Pulmonary artery endothelial cell (primary cell): ENCODE measurements around the gene CEP20. TPM values are rescaled to one million over a fixed set of nuclear protein-coding genes. Genes with fewer than 3 reads are reported as not detected.
"Not testable (repeated sequence)": the region's sequence is repeated elsewhere in the genome, so short reads cannot be mapped to it uniquely, and the experiment has no call there.

Experiments used
- DNase-seq: peaks from one replicate; pipeline ENCODE4 v3.0.0-alpha.2; 2011; ENCODE audit warnings: low read depth, low spot score
- total RNA-seq: library from RNA; depleted of rRNA; stranded (reverse); fragments of >200 nt; gene quantifications from 2 replicates; pipeline ENCODE4 v1.2.3, GENCODE V29; 2014

Gene CEP20
- total RNA-seq, 1 donor from 2014 or later = 27.5 TPM

DNA sequence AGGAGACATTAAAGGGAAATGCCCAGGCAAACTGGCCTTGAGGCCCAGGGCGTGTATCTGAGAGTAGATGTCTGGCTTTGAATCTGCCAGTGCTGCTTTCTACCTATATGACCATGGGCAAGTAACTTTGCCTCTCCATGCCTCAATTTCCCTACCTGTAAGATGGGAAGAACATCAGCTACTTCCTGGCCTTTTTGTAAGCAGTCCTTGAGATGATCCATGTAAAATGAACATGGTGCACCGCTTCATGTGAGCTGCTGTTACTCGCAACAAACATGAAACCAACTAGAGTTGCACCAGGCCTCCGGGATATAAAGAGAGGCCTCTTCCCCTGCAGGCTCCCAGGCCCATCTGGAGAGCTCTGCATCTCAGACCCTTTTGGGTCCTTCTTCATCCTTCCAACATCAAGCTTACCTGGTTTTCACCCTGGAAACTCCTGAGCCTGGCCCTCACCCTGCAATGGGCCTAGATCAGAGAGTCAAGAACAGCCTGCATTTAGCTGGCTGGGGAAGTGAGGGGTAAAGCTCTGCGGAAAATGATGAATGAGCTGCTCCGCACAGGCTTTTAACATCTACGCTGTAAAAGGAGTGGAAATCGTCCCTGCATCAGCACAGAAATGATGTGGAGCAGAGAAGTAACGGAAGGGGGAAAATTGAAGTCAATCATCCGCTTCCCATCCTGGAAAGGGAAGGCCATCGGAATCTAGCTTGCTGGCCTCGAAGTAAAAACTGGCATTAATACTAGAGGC lies 29.3 kb downstream of the CEP20 start:
- no peak for DNase-seq

DNA sequence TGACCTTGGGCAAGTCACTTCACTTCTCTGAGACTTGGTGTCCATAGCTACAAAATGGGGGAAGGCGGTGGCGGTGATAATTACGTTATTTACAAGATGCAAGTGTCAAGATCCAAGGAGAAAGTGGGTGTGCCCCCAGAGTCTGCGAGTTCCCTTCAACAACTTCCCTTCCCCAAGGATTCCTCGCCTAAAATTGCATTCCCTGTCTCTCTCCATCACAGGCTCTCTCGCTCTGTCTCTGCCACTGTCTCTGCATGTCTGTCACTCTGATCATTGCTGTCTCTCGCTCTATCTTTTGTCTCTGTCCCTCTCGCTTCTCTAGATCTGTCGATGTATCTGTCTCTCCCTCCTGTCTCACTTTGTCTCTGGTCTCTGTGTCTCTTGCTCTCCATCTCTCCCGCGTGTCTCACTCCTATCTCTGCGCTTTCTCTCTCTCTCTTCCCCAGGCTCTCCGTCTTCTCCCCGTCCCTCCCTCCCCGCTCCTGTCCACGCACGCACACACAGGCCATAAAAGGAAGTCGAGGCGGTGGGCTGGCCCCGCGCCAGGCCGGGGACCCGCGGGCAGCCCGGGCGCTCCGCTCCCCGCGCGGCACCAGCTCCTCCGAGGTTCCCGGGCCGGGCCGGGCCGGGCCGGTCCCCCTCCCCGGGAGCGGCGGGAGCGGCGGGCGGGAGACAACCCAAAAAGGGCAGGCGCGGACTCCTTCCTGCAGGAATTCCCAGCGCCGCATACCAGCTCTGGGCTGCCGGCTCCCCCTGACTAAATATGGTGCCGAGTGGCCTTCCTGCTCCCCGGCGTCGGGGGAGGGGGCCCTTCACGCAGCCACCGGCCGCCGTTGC lies 30.5 kb downstream of the CEP20 start:
- no peak for DNase-seq

DNA sequence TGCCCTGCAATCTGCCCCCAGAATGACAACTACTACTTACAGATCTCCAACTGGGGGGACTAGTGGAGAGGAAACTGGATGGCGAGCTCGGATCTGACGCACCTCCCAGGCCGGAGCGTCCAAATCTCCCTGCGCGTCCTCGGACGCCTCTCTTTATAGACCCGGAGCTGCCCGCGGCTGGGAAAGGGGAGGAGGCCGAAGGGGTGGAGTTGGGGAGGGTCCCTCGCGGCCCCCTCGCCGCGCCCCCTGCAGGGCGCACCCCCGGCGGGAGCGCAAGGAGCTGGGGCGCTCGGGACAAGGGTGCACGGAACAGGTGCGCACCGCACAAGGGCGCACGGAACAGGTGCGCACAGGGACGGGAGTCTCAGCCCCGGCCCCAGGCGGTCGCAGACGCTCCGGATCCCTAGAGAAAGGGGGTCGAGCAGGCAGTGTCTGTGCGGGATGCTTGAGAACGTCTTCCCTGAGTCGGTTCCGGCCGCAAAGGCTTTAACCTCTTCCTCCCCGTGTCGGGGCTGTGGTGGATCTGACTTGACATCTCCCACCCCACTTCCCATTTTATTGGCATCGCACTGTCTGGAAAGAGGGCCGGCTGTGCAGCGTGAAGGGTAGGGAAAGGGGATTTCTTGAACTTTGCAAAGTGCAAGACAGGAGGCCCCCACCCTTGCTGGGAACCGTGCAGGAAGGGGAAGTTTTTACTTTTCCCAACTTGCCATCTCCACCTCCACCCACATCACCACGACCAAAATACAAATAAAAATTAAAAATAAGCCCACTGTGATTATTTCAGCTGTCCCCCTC lies 31.3 kb downstream of the CEP20 start, which contains the start of gene MYH11:
TSS of gene MYH11 (minus strand) at position 128 of the 798 bp plus-strand sequence. CDS start 18,776 bp downstream, outside the sequence.
- no peak for DNase-seq

DNA sequence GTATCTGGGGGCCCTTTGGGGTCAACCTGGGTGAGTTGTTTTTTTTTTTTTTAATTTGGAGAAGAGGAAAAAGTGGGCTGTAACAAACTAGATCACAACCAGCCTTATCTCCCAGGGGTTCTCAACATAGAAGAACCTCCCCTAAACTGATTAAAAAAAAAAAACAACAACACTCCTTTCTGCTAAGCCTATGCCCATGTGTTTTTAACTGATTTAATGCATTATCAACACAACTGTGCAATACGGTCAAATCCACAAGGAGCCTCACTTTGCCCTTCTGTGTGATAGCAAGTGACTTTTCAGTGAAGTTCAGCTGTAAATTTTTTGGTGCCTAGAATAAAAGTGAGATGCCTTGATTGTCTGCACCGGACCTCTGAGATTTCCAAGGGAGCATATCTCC lies 32.2 kb downstream of the CEP20 start:
- DNase-seq = no peak

DNA sequence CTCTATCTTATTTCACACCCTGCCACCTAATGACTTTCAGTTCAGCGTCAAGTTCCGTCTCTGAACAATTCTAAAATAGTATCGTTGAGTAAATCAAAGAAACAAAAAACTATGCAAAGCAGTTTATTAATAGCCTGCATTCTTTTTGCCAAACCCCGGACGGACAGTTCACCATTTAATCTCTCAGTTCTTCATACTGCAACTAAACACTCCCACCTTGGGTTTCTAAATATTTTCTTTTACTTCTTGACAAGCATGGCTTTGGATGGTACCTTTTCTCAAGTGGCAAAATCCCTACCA lies 32.7 kb downstream of the CEP20 start:
- DNase-seq = no peak

DNA sequence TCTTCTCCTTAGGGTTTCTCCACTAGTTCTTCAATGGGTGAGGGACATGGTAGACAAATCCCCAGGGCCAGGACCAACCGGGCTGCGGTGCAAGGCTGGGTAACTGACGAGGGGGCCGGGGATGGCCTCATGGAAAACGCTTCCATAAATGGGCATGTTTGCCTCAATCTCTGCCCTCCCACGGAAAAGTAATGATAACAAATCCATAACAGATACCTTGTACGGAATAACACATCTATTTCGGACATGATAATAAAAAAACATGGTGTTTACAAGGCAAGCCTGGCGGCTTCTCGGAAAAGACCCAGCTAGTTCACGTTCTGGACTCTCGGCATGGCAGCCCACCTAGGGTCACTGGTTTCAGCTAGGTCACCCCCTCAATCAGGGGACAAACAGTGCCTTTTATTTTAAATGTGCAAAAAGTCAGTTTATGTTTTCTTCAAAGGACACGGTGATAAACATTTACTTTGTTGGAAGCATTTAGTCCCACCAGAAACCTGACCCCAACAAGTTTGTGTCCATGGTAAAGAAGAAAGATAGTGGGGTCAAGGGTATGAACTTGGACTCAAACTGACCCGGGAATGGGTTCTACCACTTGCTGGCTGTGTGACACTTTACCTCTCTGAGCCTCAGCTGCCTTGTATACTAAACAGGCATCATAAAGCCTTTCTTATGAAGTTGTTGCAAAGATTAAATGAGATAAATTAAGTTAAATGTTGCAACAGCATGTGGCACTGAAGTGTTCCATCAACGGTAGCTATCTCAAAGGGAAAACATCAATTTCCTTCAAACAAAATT lies 33.3 kb downstream of the CEP20 start:
- no peak for DNase-seq

DNA sequence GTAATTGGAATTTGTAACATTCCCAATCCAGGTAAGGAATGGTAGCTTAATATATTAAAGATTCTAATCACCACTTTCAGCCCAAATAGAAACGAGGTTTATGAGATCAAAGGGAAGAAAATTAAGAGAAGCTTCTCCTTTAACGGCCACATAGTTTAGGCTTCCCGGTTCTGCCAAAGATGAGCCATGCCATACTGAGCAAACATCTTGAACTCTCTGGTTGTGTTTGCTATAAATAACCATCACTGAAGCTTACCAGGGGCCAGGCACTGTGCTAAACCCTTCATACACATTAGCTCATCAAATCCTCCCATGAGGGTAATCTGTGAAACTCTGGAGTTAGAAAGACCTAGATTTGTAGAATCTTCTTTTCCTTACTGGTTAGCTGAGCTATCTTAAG lies 34.3 kb downstream of the CEP20 start:
- no peak for DNase-seq

DNA sequence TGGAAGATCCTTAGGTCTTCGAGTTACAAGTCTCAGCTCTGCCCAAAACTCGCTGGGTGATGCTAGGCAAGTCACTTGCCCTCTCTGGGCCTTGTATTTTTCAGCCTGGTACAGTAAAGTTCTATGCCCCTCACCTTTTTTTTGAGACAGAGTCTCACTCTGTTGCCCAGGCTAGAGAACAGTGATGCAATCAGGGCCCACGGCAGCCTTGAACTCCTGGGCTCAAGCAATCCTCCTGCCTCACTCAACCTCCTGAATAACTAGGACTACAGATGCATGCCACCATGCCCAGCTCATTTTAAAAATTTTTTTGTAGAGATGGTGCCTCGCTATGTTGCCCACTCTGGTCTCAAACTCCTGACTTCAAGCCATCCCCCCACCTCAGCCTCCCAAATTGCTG lies 35.4 kb downstream of the CEP20 start:
- DNase-seq = no peak

DNA sequence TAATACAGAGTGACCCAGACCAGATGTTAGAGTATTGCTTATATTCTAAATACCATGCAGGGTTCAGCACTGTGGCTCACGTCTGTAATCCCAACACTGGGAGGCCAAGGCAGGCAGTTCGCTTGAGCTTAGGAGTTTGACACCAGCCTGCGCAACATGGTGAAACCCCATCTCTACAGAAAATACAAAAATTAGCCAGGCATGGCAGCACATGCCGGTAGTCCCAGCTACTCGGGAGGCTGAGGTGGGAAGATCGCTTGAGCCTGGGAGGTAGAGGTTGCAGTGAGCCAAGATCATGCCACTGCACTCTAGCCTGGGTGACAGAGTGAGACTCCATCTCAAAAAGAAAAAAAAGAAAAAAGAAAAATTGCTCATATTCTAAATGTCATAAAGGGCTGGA lies 37.8 kb downstream of the CEP20 start:
- DNase-seq = not testable (repeated sequence)

DNA sequence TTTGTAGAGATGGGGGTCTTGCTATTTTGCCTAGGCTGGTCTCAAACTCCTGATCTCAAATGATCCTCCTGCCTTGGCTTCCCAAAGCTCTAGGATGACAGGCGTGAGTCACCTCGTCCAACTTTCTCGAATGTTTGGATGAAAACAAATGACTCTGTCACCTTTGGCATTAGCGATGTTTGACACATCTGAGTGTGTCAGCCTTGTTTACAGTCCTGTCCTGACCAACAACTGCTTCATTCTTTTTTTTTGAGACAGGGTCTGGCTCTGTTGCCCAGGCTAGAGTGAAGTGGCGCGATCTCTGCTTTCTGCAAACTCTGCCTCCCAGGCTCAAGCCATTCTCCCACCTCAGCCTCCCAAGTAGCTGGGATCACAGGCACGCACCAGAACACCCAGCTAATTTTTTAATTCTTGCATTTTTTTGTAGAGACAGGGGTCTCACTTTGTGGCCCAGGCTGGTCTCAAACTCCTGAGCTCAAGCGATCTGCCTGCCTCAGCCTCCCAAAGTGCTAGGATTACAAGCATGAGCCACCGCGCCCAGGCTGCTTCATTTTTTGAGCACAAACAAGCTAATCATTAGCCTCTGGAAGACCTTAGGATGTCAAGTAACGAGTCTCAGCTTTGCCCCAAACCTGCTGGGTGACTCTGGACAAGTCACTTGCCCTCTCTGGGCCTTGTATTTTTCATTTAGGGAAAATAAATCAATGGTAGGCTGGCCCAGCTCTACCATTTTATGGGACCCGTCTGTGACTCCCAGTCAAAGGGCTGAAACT lies 39.0 kb downstream of the CEP20 start:
- DNase-seq = no peak

DNA sequence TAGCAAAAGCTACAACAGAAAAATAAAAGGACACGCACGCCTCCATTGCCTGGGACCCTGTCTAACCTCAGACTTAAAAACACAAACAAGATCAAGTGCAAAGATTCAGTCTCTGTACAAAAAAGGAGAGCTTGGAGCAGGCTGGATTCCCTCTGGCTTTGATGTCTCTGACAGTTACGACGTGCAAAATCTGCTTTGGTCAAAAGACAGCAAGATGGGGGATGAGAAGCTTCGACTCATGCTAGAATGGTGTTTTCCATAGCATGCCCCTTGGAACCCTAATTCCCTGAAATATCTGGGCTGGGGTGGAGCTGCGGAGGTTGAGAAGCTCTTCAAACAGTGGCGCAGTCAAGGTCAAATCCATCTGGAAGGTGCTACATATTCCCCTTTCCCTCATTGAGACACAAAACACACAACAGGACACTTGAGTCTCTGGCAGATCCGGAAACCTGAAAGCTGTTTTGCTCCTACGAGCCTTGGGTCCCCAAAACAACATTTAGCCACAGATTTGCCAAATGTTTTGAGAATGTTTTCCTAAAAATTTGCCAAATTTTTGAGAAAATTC lies 40.7 kb downstream of the CEP20 start:
- DNase-seq = no peak

DNA sequence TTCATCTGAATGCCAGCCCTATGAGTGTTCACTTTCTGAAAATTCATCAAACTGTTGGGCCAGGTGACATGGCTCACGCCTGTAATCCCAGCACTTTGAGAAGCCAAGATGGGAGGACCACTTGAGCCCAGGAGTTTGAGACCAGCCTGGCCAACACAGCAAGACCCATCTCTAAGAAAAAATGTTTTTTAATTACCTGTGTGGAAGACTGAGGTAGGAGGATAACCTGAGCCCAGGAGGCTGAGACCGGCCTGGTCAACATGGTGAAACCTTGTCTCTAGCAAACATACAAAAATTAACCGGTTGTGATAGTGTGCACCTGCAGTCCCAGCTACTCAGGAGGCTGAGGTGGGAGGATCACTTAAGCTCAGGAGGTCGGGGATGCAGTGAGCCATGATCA lies 41.9 kb downstream of the CEP20 start:
- DNase-seq = no peak

DNA sequence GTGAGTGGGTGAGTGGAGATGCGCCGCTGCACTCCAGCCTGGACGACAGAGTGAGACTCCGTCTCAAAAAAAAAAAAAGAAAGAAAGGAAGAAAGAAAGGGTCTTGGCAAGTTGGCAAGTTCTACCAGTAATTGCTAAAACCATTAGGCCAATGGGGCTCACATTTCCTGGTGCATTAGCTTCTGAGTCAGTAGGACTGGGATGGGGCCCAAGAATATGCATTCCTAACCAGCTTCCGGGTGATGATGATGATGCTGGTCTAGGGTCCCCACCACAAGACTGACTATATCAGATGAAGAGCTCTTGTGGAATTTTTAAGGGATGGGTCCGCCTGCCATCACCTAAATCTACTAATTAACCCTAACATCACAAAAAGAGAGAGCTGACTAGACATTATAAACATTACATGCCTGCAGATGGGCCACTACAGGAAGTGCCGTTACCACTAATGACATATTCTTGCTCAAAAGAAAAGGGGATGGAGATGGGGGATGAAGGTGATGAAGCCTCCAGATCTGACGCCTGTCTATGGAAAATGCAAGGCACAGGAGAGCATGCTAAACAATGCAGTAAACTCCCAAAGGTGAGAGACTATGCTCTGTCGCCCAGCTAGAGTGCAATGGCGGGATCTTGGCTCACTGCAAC lies 44.6 kb downstream of the CEP20 start:
- no peak for DNase-seq

DNA sequence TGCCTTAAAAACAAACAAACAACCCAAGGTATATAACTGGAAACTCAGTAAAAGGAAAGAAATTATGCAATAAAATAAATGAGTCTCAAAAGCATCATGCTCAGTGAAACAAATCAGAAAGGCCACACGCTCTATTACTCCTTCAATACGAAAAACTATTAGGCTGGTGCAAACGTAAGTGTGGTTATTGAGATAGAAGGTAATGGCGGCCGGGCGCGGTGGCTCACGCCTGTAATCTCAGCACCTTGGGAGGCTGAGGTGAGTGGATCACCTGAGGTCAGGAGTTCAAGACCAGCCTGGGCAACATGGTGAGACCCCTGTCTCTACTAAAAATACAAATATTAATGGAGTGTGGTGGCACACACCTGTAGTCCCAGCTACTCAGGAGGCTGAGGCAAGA lies 49.2 kb downstream of the CEP20 start:
- DNase-seq = not testable (repeated sequence)

DNA sequence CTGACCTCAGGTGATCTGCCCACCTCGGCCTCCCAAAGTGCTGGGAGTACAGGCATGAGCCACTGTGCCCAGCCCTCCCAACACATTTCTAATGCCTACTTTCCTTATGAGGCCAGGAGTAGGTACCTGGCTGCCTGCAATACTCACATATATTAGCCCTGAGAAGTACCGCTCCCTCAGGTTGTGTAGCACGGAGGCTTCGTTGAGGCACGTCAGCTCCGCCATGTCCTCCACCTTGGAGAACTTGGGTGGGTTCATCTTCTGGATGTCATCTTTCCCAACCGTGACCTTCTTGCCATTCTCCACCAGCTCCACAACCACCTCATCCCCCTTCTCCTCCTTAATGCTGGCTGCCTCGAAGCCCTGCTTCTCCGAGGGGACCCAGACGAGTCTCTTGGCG lies 50.6 kb downstream of the CEP20 start:
- DNase-seq = no peak

DNA sequence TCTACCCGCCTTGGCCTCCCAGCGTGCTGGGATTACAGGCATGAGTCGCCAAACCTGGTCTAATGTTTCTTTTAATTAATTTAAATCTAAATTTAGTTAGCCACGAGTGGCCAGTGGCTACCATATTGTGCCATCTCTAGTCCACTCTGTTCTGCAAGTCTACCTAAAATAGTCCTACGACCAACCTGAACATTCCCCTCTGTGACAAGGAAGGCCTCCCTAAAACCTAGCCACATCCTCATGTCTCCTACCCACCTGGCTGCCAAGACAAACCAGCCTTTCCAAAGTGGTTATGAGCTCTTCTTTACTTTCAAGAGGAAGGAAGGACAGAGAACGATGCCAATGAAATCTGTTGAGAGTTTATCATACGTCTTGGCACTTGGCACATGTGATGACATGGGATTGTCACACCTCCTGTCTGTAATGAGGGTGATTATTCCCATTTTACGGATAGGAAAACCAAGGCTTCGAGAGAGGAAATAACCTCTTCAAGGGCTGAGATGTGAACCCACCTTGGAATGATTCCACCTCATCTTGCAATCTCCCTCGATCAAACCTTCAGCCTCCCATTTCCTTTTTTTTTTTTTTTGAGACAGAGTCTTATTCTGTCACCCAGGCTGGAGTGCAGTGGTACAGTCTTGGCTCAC lies 51.3 kb downstream of the CEP20 start:
- no peak for DNase-seq

DNA sequence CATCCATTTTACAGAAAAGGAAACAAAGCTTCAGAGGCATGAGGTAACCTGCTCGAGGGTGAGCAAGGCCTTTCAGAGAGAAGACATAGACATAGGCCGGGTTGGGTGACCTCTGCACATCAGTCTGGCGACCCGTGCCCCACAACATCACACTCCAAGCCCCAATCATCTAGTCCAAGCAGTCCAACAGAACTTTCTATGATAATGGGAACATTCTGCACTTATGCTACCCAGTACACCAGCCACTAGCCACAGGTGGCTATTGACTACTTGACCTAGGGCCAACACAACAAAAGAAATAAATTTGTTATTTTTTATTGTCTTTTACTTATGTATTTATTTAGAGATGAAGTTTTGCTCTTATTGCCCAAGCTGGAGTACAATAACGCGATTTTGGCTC lies 52.3 kb downstream of the CEP20 start:
- DNase-seq = no peak

DNA sequence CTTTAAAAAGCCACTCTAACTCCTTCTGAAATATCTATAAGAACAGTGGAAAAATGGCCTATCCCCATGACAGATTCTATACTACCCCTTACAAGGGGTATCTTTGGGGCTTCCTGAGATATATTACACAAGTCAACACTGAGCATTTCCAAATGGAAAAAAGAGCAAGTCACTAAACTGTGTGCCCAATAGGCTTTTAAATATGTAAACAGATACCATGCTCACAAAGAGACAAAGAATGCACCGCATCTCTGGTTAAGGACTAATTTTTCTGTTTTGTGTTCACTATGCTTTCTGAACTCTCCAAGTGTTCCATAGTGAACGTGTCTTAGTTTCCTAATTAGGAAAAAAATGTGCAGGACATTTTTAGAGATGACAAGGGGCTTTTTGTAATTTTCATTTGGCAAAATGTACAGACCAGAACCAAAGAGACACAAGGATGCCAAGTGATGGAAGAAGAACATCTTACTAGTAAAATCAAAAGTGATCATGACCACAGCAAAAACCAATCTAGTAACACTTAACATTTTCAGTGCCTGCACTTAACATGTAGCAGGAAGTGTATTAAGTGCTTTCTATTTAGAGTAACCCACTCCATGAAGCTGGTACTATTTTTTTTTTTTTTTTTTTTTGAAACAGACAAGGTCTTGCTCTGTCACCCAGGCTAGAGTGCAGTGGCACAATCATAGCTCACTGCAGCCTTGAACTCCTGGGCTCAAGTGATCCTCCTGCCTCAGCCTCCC lies 53.1 kb downstream of the CEP20 start:
- no peak for DNase-seq
